ENCODE data around the gene MRPL19.

MRPL19 gene

GRCh38 chr2:75736276-75736675 lies 89.7 kb downstream of the MRPL19 start:
- no peak for DNase-seq (ENCODE audit: low read depth)

- no peak for DNase-seq (ENCODE audit: low read depth)
These were observed 91.4 kb downstream of the MRPL19 start for GRCh38 chr2:75737961-75738360.
